ENCODE results near the gene PIGC.

DNA sequence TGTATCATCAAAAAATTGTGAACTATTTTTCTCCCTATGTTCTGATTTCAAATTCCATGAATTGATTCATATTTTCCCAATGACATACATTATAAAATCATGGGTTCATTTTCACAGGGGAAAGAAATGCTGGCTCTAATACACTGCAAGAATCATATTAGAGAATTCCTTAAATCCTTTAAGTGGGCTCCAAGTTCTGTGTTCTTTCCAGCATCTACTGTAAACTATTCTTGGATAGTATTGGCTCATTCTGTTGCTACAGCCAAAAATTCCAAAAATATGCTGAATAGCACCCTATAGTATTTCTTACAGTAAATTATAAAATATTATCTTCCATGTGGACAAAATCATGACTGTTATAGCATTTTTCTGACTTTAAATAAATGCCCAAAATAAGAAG, 42.4 kb downstream of the PIGC start:
- TF ChIP-seq RAD21 (IDR thresholded peaks at IDR 0.05; ENCODE audit: insufficient read depth, low read depth, low read length) (no peak), POLR2A (IDR thresholded peaks at IDR 0.05; ENCODE audit: low read depth, low read length) (no peak), POLR2AphosphoS5 (IDR thresholded peaks at IDR 0.05; ENCODE audit: low read length) (no peak)

Data from GM12878 (cell line).